DND-41 (cell line): ENCODE measurements around the gene ACLY.

Source experiments
- CTCF ChIP-seq: IDR thresholded peaks from 2 replicates; pipeline ENCODE4 v1.5.1; 2012; ENCODE audit warnings: borderline replicate concordance, low read length, moderate library complexity, mild to moderate bottlenecking; ENCODE audit not compliant: poor library complexity, severe bottlenecking; ENCODE audit errors: extremely low read depth
- EZH2 ChIP-seq: IDR thresholded peaks from 3 replicates; pipeline ENCODE4 v1.6.1; 2012; ENCODE audit warnings: borderline replicate concordance, low read depth, mild to moderate bottlenecking, moderate library complexity, low read length, inconsistent platforms; ENCODE audit not compliant: severe bottlenecking

- no peak for TF ChIP-seq CTCF
- TF ChIP-seq EZH2 = no peak
Observed at GRCh38 chr17:41848788-41849187, 70.0 kb downstream of the ACLY start.
